ENCODE data around the gene CDC73.

GRCh38 chr1:193079187-193079586 is 42.6 kb upstream of the CDC73 start:
- no peak for TF ChIP-seq CTCF (IDR thresholded peaks at IDR 0.05; ENCODE audit: low read depth, low read length)
- no peak for TF ChIP-seq EZH2phosphoT487 (IDR thresholded peaks at IDR 0.05; ENCODE audit: low read depth)

All from OCI-LY3 (cell line).